CD4-positive, alpha-beta memory T cell (primary cell): Measurements from ENCODE around the gene LRP6. TPM values are rescaled to one million over a fixed set of nuclear protein-coding genes. Genes with fewer than 3 reads are reported as not detected.

Source experiments
- CTCF ChIA-PET: fragments of 350-600 bp; sonication (Branson Sonifier 250); formaldehyde crosslinking; loops from one replicate; lab custom pipeline; 2021; ENCODE audit warnings: inconsistent platforms; ENCODE audit not compliant: partially characterized antibody; lab: Charles Lee
- POLR2A ChIA-PET: fragments of 350-600 bp; sonication (Branson Sonifier 250); formaldehyde crosslinking; loops from one replicate; lab custom pipeline; 2021; ENCODE audit not compliant: partially characterized antibody; lab: Charles Lee
- DNase-seq, 5 donors: peaks; one replicate each; pipeline versions ENCODE4 v3.0.0 to v3.0.0-alpha.2; 2020 to 2022; ENCODE audit warnings: mixed read lengths in 1 of 5
- H3K27ac ChIP-seq: one replicate; pipeline ENCODE4 v1.7.0; 2013; ENCODE audit warnings: low read depth, low read length
- H3K27me3 ChIP-seq: 2 replicates; pipeline ENCODE4 v1.7.0; 2013; ENCODE audit warnings: mild to moderate bottlenecking, low read length, moderate library complexity; ENCODE audit not compliant: insufficient read depth
- H3K36me3 ChIP-seq: 2 replicates; pipeline ENCODE4 v1.7.0; 2013; ENCODE audit warnings: mild to moderate bottlenecking, low read length, moderate library complexity; ENCODE audit not compliant: insufficient read depth
- H3K4me1 ChIP-seq: 2 replicates; pipeline ENCODE4 v1.7.0; 2013; ENCODE audit warnings: mild to moderate bottlenecking, low read length, moderate library complexity; ENCODE audit not compliant: insufficient read depth
- H3K4me3 ChIP-seq, 2 donors: one replicate each; pipeline ENCODE4 v1.7.0; 2013; ENCODE audit warnings: low read length in 2 of 2, mild to moderate bottlenecking in 1 of 2
- H3K9me3 ChIP-seq, 2 donors: one replicate each; pipeline ENCODE4 v1.7.0; 2013; ENCODE audit warnings: low read length in 2 of 2, control low read depth in 1 of 2; ENCODE audit not compliant: control insufficient read depth in 1 of 2
- H3K27ac Mint-ChIP-seq, 7 donors: one replicate each; pipeline ENCODE4 v1.8.0; 2020 to 2021; ENCODE audit warnings: mixed read lengths in 7 of 7, mild to moderate bottlenecking in 6 of 7, inconsistent platforms in 3 of 7, moderate library complexity in 3 of 7
- H3K27me3 Mint-ChIP-seq, 2 donors: one replicate each; pipeline ENCODE4 v1.8.0; 2020 to 2021; ENCODE audit warnings: mixed read lengths in 2 of 2
- H3K36me3 Mint-ChIP-seq, 2 donors: one replicate each; pipeline ENCODE4 v1.8.0; 2020 to 2021; ENCODE audit warnings: mixed read lengths in 2 of 2, inconsistent platforms in 1 of 2, mild to moderate bottlenecking in 1 of 2
- H3K4me1 Mint-ChIP-seq, 4 donors: one replicate each; pipeline ENCODE4 v1.8.0; 2020 to 2021; ENCODE audit warnings: mixed read lengths in 4 of 4, mild to moderate bottlenecking in 1 of 4
- H3K4me3 Mint-ChIP-seq, 8 donors: one replicate each; pipeline ENCODE4 v1.8.0; 2020 to 2021; ENCODE audit warnings: mixed read lengths in 8 of 8, mild to moderate bottlenecking in 7 of 8, moderate library complexity in 6 of 8, inconsistent platforms in 3 of 8
- H3K9me3 Mint-ChIP-seq, 8 donors: one replicate each; pipeline ENCODE4 v1.8.0; 2020 to 2021; ENCODE audit warnings: mixed read lengths in 8 of 8, mild to moderate bottlenecking in 5 of 8, inconsistent platforms in 3 of 8, moderate library complexity in 1 of 8
- intact Hi-C: fragments of 100-400 bp; cut with micrococcal nuclease; formaldehyde crosslinking; loops from one replicate; pipeline ENCODE4 v1.15.1; 2023
- polyA plus RNA-seq, 2 donors: library from polyadenylated mRNA; unstranded; fragments of 300-500 nt; fragmentation: Illumina TruSeq; gene quantifications; one replicate each; pipeline ENCODE4 v1.2.3, GENCODE V29; 2021
- total RNA-seq, 2 experiments: library from RNA; stranded (reverse); gene quantifications; one replicate each; pipeline ENCODE4 v1.2.3, GENCODE V29; 2021

The LRP6 gene
- total and polyA plus RNA-seq, 4 experiments from 2014 or later = 0.45 to 4.0 (median 2.9) TPM

- peaks cover 1 to 7% of the 10 kb centered on the region in 2 donors for H3K27me3 Mint-ChIP-seq
- no peak overlapping the region for H3K27ac Mint-ChIP-seq
- H3K4me1 ChIP-seq = no peaks in the 10 kb centered on the region
- no peaks in the 10 kb centered on the region for H3K9me3 ChIP-seq
- ChIA-PET POLR2A (no interaction called here), CTCF (no interaction called here)
- H3K27me3 ChIP-seq = no peaks in the 10 kb centered on the region
- intact Hi-C loops = no loop called here
- H3K36me3 ChIP-seq = no peaks in the 10 kb centered on the region
- H3K27ac ChIP-seq = no peak overlapping the region
- H3K4me3 Mint-ChIP-seq = no peak overlapping the region
- H3K36me3 Mint-ChIP-seq = peaks cover 0 to 23% of the 10 kb centered on the region in 2 donors
- H3K4me3 ChIP-seq = no peak overlapping the region
- H3K4me1 Mint-ChIP-seq = peaks cover 0 to 1% (median 0%) of the 10 kb centered on the region in 4 donors
- no peak for DNase-seq
- H3K9me3 Mint-ChIP-seq = no peaks in the 10 kb centered on the region
Observed at GRCh38 chr12:12185414-12185813, 81.4 kb downstream of the LRP6 start.

DNA sequence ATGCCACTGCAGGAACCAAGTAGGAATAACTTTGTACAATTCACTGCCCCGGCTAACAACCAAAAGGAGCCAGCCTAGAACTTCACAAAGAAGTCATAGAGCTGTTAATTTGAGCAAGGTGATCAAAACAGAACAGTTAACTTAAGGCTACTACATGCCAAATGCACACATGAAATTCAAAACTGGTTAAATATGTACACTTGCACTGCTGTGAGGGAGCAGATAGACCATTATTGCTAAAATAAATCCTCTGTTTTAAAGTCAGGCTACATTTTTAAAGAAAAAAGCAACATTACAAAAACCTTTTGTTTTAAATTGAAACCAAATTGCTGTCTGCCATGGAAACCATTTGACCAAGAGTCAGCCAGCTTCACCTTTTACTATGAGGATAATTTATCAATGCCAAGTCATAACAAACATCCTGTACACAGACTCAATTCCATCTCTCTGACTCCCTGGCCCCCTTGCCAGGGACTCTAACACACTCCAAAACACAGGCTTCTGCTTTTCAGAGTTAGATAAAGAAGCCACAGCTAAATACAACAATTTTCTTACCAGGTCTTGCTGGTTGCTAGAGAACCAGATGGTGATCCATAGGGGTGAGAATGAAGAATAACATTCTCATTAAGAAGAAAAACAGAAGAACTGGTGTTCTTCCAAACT is 84.0 kb downstream of the LRP6 start:
- Mint-ChIP-seq H3K9me3 (no peaks in the 10 kb centered on the region), H3K27me3 (peaks cover 1 to 5% of the 10 kb centered on the region in 2 donors), H3K4me1 (peaks cover 0 to 1% (median 0%) of the 10 kb centered on the region in 4 donors), H3K36me3 (peaks cover 0 to 26% of the 10 kb centered on the region in 2 donors), H3K27ac (no peak overlapping the region), H3K4me3 (no peak overlapping the region)
- no peak overlapping the region for H3K27ac ChIP-seq
- no peaks in the 10 kb centered on the region for H3K27me3 ChIP-seq
- no peaks in the 10 kb centered on the region for H3K9me3 ChIP-seq
- DNase-seq = no peak
- CTCF ChIA-PET = interaction anchor here (0.7 kb wide), 1 partner anchor 16 kb away, joined by 4 read pairs; no protein-coding TSS in a partner anchor
- H3K4me3 ChIP-seq = no peak overlapping the region
- POLR2A ChIA-PET = no interaction called here
- H3K36me3 ChIP-seq = no peaks in the 10 kb centered on the region
- no peaks in the 10 kb centered on the region for H3K4me1 ChIP-seq
- intact Hi-C loops = no loop called here

GRCh38 chr12:12181511-12181910 is 85.3 kb downstream of the LRP6 start:
- Mint-ChIP-seq H3K4me3 (no peak overlapping the region), H3K4me1 (peaks cover 0 to 1% (median 0%) of the 10 kb centered on the region in 4 donors), H3K9me3 (peaks cover 0 to 1% (median 0%) of the 10 kb centered on the region in 8 donors), H3K27me3 (peaks cover 1 to 5% of the 10 kb centered on the region in 2 donors), H3K27ac (no peak overlapping the region), H3K36me3 (peaks cover 0 to 20% of the 10 kb centered on the region in 2 donors)
- H3K4me3 ChIP-seq = no peak overlapping the region
- no peak for DNase-seq
- no peaks in the 10 kb centered on the region for H3K9me3 ChIP-seq
- POLR2A ChIA-PET = no interaction called here
- H3K27me3 ChIP-seq = no peaks in the 10 kb centered on the region
- H3K4me1 ChIP-seq = no peaks in the 10 kb centered on the region
- H3K36me3 ChIP-seq = no peaks in the 10 kb centered on the region
- no peak overlapping the region for H3K27ac ChIP-seq
- intact Hi-C loops = no loop called here
- CTCF ChIA-PET = no interaction called here

- Histone ChIP-seq H3K36me3 (no peaks in the 10 kb centered on the region), H3K4me3 (no peak overlapping the region), H3K27me3 (no peaks in the 10 kb centered on the region), H3K9me3 (no peaks in the 10 kb centered on the region), H3K4me1 (no peaks in the 10 kb centered on the region), H3K27ac (no peak overlapping the region)
- Mint-ChIP-seq H3K27ac (no peak overlapping the region), H3K4me3 (no peak overlapping the region), H3K9me3 (peaks cover 0 to 1% (median 0%) of the 10 kb centered on the region in 8 donors), H3K27me3 (peaks cover 1 to 11% of the 10 kb centered on the region in 2 donors), H3K36me3 (peaks cover 0 to 20% of the 10 kb centered on the region in 2 donors), H3K4me1 (peaks cover 0 to 1% (median 0%) of the 10 kb centered on the region in 4 donors)
- intact Hi-C loops = no loop called here
- no peak for DNase-seq
- POLR2A ChIA-PET = no interaction called here
- CTCF ChIA-PET = interaction anchor here (1.0 kb wide), 1 partner anchor 14 kb away, joined by 3 read pairs; no protein-coding TSS in a partner anchor
Observed at GRCh38 chr12:12180575-12180974, 86.3 kb downstream of the LRP6 start.

DNA sequence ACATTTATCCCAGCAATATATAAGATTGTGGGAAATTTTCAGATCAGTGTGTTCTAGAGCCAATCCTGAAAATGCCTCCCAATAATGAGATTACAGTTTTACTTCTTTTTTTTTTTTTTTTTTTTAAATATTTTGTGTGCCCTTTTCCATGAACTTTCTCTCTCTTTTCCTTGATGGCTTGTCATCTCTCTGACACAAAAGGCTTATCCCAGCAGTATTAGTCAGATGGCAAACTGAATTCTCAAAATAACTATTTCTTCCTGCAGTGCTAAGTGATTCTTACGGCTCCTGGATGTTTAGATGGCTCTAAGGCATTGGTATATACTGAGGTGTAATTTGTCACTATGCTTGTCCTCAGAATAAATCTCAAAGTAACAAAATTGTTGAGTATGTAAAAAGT is 86.7 kb downstream of the LRP6 start:
- H3K4me3 ChIP-seq = no peak overlapping the region
- POLR2A ChIA-PET = no interaction called here
- H3K9me3 ChIP-seq = no peaks in the 10 kb centered on the region
- peaks cover 0 to 20% of the 10 kb centered on the region in 2 donors for H3K36me3 Mint-ChIP-seq
- intact Hi-C loops = no loop called here
- peaks cover 1 to 11% of the 10 kb centered on the region in 2 donors for H3K27me3 Mint-ChIP-seq
- CTCF ChIA-PET = interaction anchor here (1.0 kb wide), 1 partner anchor 14 kb away, joined by 3 read pairs; no protein-coding TSS in a partner anchor
- DNase-seq = no peak
- no peak overlapping the region for H3K4me3 Mint-ChIP-seq
- no peaks in the 10 kb centered on the region for H3K36me3 ChIP-seq
- H3K27me3 ChIP-seq = no peaks in the 10 kb centered on the region
- no peak overlapping the region for H3K27ac Mint-ChIP-seq
- peaks cover 0 to 1% (median 0%) of the 10 kb centered on the region in 4 donors for H3K4me1 Mint-ChIP-seq
- no peaks in the 10 kb centered on the region for H3K4me1 ChIP-seq
- H3K9me3 Mint-ChIP-seq = peaks cover 0 to 1% (median 0%) of the 10 kb centered on the region in 8 donors
- no peak overlapping the region for H3K27ac ChIP-seq

GRCh38 chr12:12178559-12178958 is 88.3 kb downstream of the LRP6 start:
- ChIA-PET POLR2A (no interaction called here), CTCF (no interaction called here)
- intact Hi-C loops = no loop called here
- peaks cover 1 to 11% of the 10 kb centered on the region in 2 donors for H3K27me3 Mint-ChIP-seq
- Histone ChIP-seq H3K27ac (no peak overlapping the region), H3K36me3 (no peaks in the 10 kb centered on the region), H3K4me1 (no peaks in the 10 kb centered on the region), H3K4me3 (no peak overlapping the region), H3K27me3 (no peaks in the 10 kb centered on the region), H3K9me3 (no peaks in the 10 kb centered on the region)
- H3K36me3 Mint-ChIP-seq = peaks cover 0 to 20% of the 10 kb centered on the region in 2 donors
- H3K4me1 Mint-ChIP-seq = peaks cover 0 to 1% (median 0%) of the 10 kb centered on the region in 4 donors
- DNase-seq = no peak
- H3K9me3 Mint-ChIP-seq = peaks cover 0 to 1% (median 0%) of the 10 kb centered on the region in 8 donors
- no peak overlapping the region for H3K27ac Mint-ChIP-seq
- no peak overlapping the region for H3K4me3 Mint-ChIP-seq

- intact Hi-C loops = no loop called here
- ChIA-PET CTCF (no interaction called here), POLR2A (no interaction called here)
- H3K9me3 Mint-ChIP-seq = peaks cover 0 to 1% (median 0%) of the 10 kb centered on the region in 8 donors
- H3K4me3 ChIP-seq = no peak overlapping the region
- no peaks in the 10 kb centered on the region for H3K9me3 ChIP-seq
- no peaks in the 10 kb centered on the region for H3K27me3 ChIP-seq
- peaks cover 4 to 13% (median 10%) of the 10 kb centered on the region in 4 donors for H3K4me1 Mint-ChIP-seq
- no peak overlapping the region for H3K4me3 Mint-ChIP-seq
- no peak overlapping the region for H3K27ac ChIP-seq
- peaks cover 0 to 15% of the 10 kb centered on the region in 2 donors for H3K36me3 Mint-ChIP-seq
- DNase-seq = no peak
- H3K36me3 ChIP-seq = no peaks in the 10 kb centered on the region
- H3K4me1 ChIP-seq = peaks cover 6% of the 10 kb centered on the region
- H3K27me3 Mint-ChIP-seq = peaks cover 1 to 11% of the 10 kb centered on the region in 2 donors
- no peak overlapping the region for H3K27ac Mint-ChIP-seq
Observed at GRCh38 chr12:12176402-12176801, 90.4 kb downstream of the LRP6 start.
